Measurements from ENCODE around the gene GRM6.

Gene GRM6

DNA sequence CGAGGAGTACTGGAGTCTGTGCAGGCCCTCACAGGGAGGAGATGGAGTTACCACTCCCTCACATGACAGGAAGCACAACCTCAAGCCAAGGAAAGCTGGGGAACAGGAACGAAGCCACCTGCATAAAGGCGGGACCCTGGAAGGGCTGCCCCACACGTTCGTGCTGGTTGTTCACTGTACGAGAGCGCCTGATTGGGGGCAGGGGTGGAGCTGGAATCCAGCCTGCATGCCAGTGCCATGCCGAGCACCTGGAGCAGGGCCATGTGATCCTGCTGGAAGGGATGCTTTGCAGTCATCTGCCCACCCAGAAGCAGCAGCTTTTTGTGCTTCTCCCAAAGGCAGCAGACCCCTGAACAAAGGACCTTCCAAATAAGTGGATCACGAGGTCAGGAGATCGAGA lies 11.4 kb downstream of the GRM6 start:
- no peak for DNase-seq

DNA sequence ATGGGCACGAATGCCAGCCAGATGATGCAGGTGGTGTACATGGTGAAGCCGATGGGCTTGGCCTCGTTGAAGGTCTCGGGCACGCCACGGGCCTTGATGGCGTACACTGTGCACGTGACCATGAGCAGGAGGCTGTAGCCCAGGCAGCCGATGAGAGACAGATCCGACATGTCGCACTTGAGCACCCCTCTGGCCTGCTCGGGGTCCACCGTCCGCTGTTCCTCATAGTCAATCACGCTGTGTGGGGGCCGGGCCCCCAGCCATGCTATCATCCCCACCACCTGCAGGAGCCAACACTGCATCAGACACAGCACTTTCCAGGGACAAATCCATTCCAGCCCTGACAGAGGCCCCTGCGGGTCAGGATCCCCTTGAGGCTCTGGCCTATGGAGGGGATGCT lies 12.2 kb downstream of the GRM6 start:
- DNase-seq = no peak

DNA sequence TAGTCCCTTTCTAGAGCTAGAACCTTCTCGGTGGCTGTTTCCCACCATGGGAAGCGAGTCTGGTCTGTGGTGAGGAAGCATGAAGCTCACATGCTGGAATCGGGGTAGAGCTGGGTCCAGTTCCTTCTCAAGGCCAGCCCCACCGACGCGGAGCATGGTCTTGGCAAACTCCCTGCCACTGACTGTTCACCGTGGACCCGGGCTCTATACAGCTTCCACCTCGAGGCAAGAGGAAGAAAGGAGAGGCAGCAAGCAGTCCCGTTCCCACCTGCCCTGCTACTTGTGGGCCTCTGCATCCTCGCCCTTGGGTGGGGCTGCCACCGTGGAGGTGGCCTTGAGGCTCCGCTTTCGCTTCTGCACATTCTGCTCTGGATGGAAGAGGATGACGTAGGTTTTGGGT lies 13.7 kb downstream of the GRM6 start:
- DNase-seq = no peak

DNA sequence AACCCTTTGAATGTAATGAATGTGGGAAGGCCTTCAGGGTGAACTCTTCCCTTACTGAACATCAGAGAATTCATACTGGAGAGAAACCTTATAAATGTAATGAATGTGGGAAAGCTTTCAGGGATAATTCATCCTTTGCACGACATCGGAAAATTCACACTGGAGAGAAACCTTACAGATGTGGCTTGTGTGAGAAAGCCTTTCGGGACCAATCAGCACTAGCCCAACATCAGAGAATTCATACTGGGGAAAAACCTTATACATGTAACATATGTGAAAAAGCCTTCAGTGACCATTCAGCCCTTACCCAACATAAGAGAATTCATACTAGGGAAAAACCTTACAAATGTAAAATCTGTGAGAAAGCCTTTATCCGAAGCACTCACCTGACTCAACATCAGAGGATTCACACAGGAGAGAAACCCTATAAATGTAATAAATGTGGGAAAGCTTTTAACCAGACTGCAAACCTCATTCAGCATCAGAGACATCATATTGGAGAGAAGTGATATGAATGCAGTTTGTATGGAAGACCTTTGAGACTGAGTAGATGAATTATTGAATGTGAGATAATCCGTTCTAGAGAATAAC lies 29.6 kb downstream of the GRM6 start:
- no peak for DNase-seq

DNA sequence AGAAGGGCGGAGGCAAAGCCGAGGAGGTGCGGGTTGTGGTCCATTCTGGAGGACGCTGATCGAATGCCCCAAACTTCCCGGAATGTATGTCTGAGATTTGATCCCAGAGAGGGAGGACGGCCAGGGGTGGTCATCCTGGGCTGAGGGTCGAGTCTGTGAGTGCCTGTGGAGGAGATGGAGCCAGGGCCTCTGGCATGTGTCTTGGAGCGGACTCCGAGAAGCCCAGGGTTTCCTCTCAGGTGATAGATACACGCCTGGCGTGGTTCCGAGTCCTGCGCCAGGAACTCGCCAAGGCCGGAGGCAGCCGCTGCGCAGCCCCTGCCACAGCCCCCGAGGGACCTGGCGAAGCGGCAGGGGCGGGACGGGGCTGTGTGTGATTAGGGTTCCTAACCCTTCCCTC lies 53.8 kb downstream of the GRM6 start:
- DNase-seq = no peak

DNA sequence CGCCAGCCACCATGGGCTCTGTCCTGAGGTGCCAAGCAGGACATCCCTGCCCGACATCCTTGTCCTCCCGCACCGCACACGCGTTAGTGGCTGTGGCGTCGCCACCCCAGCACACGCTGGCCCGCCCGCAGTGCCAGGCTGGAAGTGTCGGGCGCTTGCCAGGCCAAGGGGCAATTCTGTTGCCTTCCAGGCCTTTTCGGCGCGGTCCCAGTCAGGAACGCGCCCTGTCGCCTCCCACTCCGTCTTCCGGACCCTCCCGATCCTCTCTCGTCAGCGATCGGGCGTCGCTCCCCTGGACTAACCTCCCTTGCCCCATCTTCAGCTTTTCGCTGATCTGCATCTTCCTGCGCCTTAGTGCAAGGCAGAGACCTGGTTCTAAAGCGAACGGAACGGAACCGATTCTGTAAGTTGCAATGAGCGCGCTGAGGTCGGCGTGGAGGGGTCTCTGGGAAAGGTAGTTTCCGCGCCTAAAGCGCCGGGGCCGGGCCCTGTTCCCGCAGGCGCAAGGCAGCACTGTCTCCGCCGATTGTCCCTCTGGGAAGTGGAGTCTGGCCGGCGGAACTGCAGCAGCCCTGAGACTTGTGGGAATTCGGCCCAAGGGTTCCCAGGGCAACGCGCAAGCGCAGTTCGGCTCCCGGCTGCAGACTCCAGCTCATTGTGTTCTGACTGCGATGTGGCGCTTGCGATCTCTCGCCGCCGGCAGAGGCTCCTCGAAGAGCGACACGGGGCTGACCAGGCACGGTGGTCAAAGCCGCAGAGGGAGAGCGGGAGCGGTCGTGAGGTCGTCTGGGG lies 54.4 kb downstream of the GRM6 start, which contains the start of gene ZNF454:
Gene ZNF454 (plus strand): TSS at position 630 of the 792 bp plus-strand sequence. CDS start 1,594 bp downstream, outside the sequence.
- DNase-seq = no peak

DNA sequence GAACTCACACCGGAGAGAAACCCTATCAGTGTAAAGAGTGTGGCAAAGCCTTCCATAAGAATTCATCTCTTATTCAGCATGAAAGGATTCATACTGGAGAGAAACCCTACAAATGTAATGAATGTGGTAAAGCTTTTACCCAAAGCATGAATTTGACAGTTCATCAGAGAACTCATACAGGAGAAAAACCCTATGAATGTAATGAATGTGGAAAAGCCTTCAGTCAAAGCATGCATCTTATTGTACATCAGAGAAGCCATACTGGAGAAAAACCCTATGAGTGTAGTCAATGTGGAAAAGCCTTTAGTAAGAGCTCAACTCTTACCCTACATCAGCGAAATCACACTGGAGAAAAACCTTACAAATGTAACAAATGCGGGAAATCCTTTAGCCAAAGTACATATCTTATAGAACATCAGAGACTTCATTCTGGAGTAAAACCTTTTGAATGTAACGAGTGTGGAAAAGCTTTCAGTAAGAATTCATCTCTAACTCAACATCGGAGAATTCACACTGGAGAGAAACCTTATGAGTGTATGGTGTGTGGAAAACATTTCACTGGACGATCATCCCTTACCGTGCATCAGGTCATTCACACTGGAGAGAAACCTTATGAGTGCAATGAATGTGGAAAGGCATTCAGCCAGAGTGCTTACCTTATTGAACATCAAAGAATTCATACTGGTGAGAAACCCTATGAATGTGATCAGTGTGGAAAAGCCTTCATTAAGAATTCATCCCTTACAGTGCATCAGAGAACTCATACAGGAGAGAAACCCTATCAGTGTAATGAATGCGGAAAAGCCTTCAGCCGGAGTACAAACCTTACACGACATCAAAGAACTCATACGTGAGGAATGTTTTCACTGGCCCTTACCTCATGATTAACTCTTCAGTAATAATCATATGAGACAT lies 63.0 kb downstream of the GRM6 start:
- no peak for DNase-seq

All from NCI-H2107 (cell line).